BJ (cell line): ENCODE results near the gene CD19. TPM values are rescaled to one million over a fixed set of nuclear protein-coding genes. Genes with fewer than 3 reads are reported as not detected.
"Not testable (repeated sequence)": the region's sequence is repeated elsewhere in the genome, so short reads cannot be mapped to it uniquely, and the experiment has no call there.

ENCODE experiments used
- CTCF ChIA-PET: fragments of 350-600 bp; formaldehyde crosslinking; extraction: SDS; loops from one replicate; lab custom pipeline; 2021; ENCODE audit warnings: antibody characterized with exemption, inconsistent platforms; lab: Yijun Ruan, JAX
- POLR2A ChIA-PET: fragments of 300-600 bp; sonication (Branson Sonifier 250); formaldehyde crosslinking; extraction: SDS; loops from one replicate; lab custom pipeline; 2021; ENCODE audit warnings: antibody characterized with exemption; lab: Charles Lee
- DNase-seq: peaks from one replicate; pipeline ENCODE4 v3.0.0-alpha.2; 2011; ENCODE audit warnings: low read depth
- H3K27me3 ChIP-seq: 2 replicates; pipeline ENCODE4 v1.6.0; 2011; ENCODE audit warnings: low read length; ENCODE audit not compliant: control insufficient read depth, insufficient read depth
- H3K36me3 ChIP-seq: 2 replicates; pipeline ENCODE4 v1.5.1; 2011; ENCODE audit warnings: low read length; ENCODE audit not compliant: control insufficient read depth, insufficient read depth
- H3K4me3 ChIP-seq: 2 replicates; pipeline ENCODE4 v1.5.1; 2011; ENCODE audit warnings: low read depth, mild to moderate bottlenecking, control low read depth, low read length
- CTCF ChIP-seq: IDR thresholded peaks from 2 replicates; pipeline ENCODE4 v1.5.1; 2011; ENCODE audit warnings: low read depth, mild to moderate bottlenecking, control low read depth, inconsistent platforms, low read length, moderate library complexity; ENCODE audit not compliant: insufficient read depth
- polyA minus RNA-seq: library from RNA; depleted of rRNA, polyadenylated mRNA; stranded (reverse); fragments of >200 nt; gene quantifications from 2 replicates; pipeline ENCODE4 v1.2.3, GENCODE V29; 2011; rRNA and poly(A)+ RNA removed
- polyA plus RNA-seq: library from polyadenylated mRNA; depleted of rRNA; stranded (reverse); fragments of >200 nt; gene quantifications from 2 replicates; pipeline ENCODE4 v1.2.3, GENCODE V29; 2011; rRNA removed

Gene CD19
- polyA plus RNA-seq (not detected in 2 replicates), polyA minus RNA-seq (not detected in 2 replicates)

- no peak for DNase-seq
- Histone ChIP-seq H3K36me3 (no peaks in the 10 kb centered on the region), H3K27me3 (no peaks in the 10 kb centered on the region), H3K4me3 (no peak within 1 kb of the TSS)
- POLR2A ChIA-PET = no interaction called here
- CTCF ChIA-PET = interaction anchor here (2.9 kb wide), 1 partner anchor 13 kb away, joined by 20 read pairs; no protein-coding TSS in a partner anchor
- TF ChIP-seq CTCF = no peak
These were observed at the start of gene CD19 for GRCh38 chr16:28931801-28932225. TSS of gene CD19 (plus strand) at chr16:28931971. CDS start at chr16:28932001, 30 bp downstream.

DNA sequence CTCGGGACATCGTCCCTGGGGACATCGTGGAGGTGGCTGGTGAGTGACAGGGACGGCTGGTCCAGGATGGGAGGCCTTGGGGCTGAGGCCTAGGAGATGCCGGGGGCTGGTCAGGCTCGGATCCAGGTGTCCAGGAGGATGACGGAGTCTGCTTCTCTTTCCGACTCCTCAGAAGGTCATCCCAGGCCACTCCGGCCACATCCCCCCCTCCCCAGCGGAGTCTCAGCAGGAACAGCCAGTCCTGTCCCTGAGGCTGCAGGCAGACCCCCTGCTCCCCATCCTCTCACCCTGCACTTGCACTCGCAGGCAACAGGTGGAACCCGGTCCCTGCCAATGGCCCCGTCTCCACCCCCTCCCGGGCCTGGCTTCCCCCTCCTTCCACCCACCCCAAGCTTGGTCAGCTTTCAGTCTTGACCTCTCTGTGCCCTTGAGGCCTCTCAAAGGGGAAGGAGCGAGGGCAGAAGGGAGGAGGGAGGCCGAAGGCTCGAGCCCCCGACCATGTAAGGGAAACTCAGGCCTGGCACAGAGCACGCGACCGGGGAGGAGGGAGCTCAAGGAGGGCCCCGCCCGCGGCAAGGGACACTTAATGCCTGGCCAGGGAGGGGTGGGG, 49.1 kb upstream of the CD19 start:
- POLR2A ChIA-PET = no interaction called here
- DNase-seq = no peak
- CTCF ChIA-PET = interaction anchor here (0.6 to 1.3 kb wide), 4 partner anchors 9 to 63 kb away, joined by 3 to 4 read pairs (median 4); partner anchors contain the start of gene TUFM
- TF ChIP-seq CTCF = no peak
- H3K4me3 ChIP-seq = no peak overlapping the region
- no peaks in the 10 kb centered on the region for H3K27me3 ChIP-seq
- H3K36me3 ChIP-seq = no peaks in the 10 kb centered on the region

- Histone ChIP-seq H3K36me3 (no peaks in the 10 kb centered on the region), H3K4me3 (no peak overlapping the region), H3K27me3 (no peaks in the 10 kb centered on the region)
- no peak for TF ChIP-seq CTCF
- ChIA-PET CTCF (interaction anchor here (0.9 to 1.3 kb wide), 3 partner anchors 18 to 62 kb away, joined by 3 to 4 read pairs (median 3); partner anchors contain the start of gene TUFM), POLR2A (no interaction called here)
- no peak for DNase-seq
These were observed 48.4 kb upstream of the CD19 start for GRCh38 chr16:28883221-28883996.

DNA sequence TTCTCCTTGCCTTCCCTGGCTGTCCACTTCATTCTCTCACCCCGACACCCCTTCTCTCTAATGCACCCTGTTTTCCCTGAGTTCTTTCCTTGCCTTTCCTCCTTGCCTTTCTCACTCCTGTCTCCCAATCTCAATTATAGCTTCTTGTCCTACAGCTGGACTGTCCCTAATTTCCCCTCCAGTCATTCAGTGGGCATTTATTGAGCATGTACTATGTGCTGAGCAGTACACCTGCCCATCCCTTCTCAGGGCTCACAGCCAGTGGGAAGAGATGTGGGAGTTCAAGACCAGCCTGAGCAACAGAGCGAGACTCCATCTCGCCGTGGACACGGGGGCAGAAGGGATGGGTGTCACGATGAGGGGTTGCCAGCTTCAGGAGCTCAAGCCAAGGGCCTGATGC, 47.7 kb upstream of the CD19 start:
- DNase-seq = no peak
- Histone ChIP-seq H3K27me3 (no peaks in the 10 kb centered on the region), H3K36me3 (no peaks in the 10 kb centered on the region), H3K4me3 (no peak overlapping the region)
- TF ChIP-seq CTCF = no peak
- ChIA-PET CTCF (interaction anchor here (1.0 kb wide), 1 partner anchor 12 kb away, joined by 4 read pairs; no protein-coding TSS in a partner anchor), POLR2A (no interaction called here)

- Histone ChIP-seq H3K27me3 (no peaks in the 10 kb centered on the region), H3K36me3 (no peaks in the 10 kb centered on the region), H3K4me3 (no peak overlapping the region)
- no peak for TF ChIP-seq CTCF
- DNase-seq = no peak
- CTCF ChIA-PET = interaction anchor here (1.1 kb wide), 1 partner anchor 13 kb away, joined by 3 read pairs; no protein-coding TSS in a partner anchor
- POLR2A ChIA-PET = no interaction called here
These were observed 44.8 kb upstream of the CD19 start for GRCh38 chr16:28886945-28887344.

DNA sequence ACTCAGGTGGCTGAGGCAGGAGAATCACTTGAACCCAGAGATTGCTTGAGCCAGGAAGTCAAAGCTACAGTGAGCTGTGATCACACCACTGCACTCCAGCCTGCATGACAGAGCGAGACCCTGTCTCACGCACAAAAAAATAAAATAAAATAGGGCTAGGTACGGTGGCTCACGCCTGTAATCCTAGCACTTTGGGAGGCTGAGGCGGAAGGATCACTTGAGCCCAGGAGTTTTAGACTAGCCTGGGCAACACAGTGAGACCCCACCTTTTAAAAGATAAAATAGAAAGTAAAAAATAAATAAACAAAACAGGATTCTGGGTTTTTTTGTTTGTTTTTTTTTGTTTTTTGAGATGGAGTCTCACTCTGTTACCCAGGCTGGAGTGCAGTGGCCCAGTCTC, 41.4 kb upstream of the CD19 start:
- DNase-seq, H3K4me3 ChIP-seq, H3K36me3 ChIP-seq, H3K27me3 ChIP-seq, POLR2A ChIA-PET: not testable (repeated sequence)
- CTCF ChIA-PET = interaction anchor here (0.6 kb wide), 1 partner anchor 28 kb away, joined by 5 read pairs; no protein-coding TSS in a partner anchor
